ENCODE measurements around the gene PRKD3. TPM values are rescaled to one million over a fixed set of nuclear protein-coding genes. Genes with fewer than 3 reads are reported as not detected.

PRKD3 gene
- total RNA-seq, 1 experiment from 2014 or later, result 82.1 TPM

- Mint-ChIP-seq H3K36me3 (peaks cover 3% of the 10 kb centered on the region; the same call in 1 of the 2 replicates), H3K4me3 (no peak overlapping the region), H3K27ac (no peak overlapping the region), H3K9me3 (no peaks in the 10 kb centered on the region), H3K27me3 (ENCODE audit: low read depth) (no peaks in the 10 kb centered on the region), H3K4me1 (peaks cover 47% of the 10 kb centered on the region)
- no peak for ATAC-seq
- DNase-seq (ENCODE audit: low spot score), result no peak
- CTCF ChIA-PET, result interaction anchor here (0.7 to 1.7 kb wide), 2 partner anchors 37 to 42 kb away, joined by 3 to 4 read pairs; no protein-coding TSS in a partner anchor
- TF ChIP-seq ZNF317 (CRISPR knock-in tag; IDR thresholded peaks at IDR 0.05; ENCODE audit: borderline replicate concordance, low read depth) (no peak), ZNF532 (CRISPR knock-in tag; IDR thresholded peaks at IDR 0.05; ENCODE audit: borderline replicate concordance) (no peak), STAT6 (CRISPR knock-in tag; conservative IDR thresholded peaks at IDR 0.05; ENCODE audit: low read depth) (no peak), TCF7 (CRISPR knock-in tag; IDR thresholded peaks at IDR 0.05; ENCODE audit: low read depth) (no peak), ZNF512 (CRISPR knock-in tag; IDR thresholded peaks at IDR 0.05; ENCODE audit: borderline replicate concordance) (no peak), NFYB (CRISPR knock-in tag; conservative IDR thresholded peaks at IDR 0.05; ENCODE audit: low read depth) (no peak), RORB (CRISPR knock-in tag; IDR thresholded peaks at IDR 0.05) (no peak)
- POLR2A ChIA-PET, result interaction anchor here (0.6 to 0.7 kb wide), 3 partner anchors 12 to 179 kb away, joined by 3 to 4 read pairs (median 3); no protein-coding TSS in a partner anchor
Measured at GRCh38 chr2:37301408-37301807, 23.2 kb downstream of the PRKD3 start.

DNA sequence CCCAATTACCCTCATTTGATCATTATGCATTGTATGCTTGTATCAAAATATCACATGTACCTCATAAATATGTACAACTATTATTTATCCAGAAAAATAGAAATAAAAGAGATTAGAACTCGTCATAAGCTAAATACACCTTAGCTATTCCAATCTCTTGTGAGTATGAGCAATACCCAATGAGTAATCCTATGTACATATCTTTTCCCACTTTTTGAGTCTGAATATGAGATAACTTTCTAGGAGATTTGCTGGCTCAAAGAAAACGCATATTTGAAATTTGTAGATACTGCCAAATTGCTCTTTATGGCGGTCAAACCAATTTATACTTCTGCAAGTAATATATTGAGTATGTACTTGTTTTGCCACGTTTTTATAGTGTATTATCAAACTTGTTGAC is 24.1 kb downstream of the PRKD3 start:
- Mint-ChIP-seq H3K27me3 (ENCODE audit: low read depth) (no peaks in the 10 kb centered on the region), H3K9me3 (no peaks in the 10 kb centered on the region), H3K4me3 (no peak overlapping the region), H3K36me3 (peaks cover 3% of the 10 kb centered on the region; the same call in 1 of the 2 replicates), H3K4me1 (peaks cover 45% of the 10 kb centered on the region), H3K27ac (no peak overlapping the region)
- CTCF ChIA-PET, result interaction anchor here (0.7 kb wide), 1 partner anchor 37 kb away, joined by 3 read pairs; no protein-coding TSS in a partner anchor
- TF ChIP-seq, protein P1, sequence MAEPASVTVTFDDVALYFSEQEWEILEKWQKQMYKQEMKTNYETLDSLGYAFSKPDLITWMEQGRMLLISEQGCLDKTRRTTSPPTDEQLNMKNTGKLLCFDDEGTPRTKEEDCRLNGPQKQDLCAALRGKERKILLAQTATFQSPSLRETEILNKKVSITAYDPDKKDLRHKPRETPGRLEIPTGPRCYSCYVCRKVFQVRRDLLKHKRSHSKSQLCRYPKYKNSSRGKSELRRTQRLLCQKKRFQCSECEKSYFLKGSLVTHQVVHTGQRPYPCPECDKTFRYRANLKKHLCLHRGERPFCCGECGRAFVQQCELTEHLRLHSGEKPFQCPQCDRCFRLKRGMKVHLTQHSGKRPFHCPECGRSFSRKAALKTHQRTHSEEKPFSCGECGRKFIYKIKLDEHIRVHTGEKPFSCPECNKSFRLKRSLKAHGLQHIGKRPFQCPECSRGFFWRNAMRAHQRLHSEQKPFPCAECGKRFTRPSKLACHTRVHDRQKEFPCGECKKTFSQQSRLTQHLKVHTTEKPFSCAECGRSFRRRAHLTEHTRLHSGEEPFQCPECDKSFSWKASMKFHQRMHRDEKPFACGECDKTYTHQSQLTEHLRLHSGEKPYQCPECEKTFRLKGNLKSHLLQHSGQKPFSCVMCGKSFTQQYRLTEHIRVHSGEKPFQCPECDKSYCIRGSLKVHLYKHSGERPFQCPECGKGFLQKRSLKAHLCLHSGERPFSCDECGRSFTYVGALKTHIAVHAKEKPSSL (CRISPR knock-in tag; conservative IDR thresholded peaks at IDR 0.05), result no peak
- no peak for ATAC-seq
- DNase-seq (ENCODE audit: low spot score), result no peak
- POLR2A ChIA-PET, result interaction anchor here (0.7 kb wide), 1 partner anchor 11 kb away, joined by 3 read pairs; no protein-coding TSS in a partner anchor

- peaks cover 3% of the 10 kb centered on the region; the same call in 1 of the 2 replicates for H3K36me3 Mint-ChIP-seq
- no peaks in the 10 kb centered on the region for H3K9me3 Mint-ChIP-seq
- CTCF ChIA-PET, result no interaction called here
- TF ChIP-seq, protein P2, sequence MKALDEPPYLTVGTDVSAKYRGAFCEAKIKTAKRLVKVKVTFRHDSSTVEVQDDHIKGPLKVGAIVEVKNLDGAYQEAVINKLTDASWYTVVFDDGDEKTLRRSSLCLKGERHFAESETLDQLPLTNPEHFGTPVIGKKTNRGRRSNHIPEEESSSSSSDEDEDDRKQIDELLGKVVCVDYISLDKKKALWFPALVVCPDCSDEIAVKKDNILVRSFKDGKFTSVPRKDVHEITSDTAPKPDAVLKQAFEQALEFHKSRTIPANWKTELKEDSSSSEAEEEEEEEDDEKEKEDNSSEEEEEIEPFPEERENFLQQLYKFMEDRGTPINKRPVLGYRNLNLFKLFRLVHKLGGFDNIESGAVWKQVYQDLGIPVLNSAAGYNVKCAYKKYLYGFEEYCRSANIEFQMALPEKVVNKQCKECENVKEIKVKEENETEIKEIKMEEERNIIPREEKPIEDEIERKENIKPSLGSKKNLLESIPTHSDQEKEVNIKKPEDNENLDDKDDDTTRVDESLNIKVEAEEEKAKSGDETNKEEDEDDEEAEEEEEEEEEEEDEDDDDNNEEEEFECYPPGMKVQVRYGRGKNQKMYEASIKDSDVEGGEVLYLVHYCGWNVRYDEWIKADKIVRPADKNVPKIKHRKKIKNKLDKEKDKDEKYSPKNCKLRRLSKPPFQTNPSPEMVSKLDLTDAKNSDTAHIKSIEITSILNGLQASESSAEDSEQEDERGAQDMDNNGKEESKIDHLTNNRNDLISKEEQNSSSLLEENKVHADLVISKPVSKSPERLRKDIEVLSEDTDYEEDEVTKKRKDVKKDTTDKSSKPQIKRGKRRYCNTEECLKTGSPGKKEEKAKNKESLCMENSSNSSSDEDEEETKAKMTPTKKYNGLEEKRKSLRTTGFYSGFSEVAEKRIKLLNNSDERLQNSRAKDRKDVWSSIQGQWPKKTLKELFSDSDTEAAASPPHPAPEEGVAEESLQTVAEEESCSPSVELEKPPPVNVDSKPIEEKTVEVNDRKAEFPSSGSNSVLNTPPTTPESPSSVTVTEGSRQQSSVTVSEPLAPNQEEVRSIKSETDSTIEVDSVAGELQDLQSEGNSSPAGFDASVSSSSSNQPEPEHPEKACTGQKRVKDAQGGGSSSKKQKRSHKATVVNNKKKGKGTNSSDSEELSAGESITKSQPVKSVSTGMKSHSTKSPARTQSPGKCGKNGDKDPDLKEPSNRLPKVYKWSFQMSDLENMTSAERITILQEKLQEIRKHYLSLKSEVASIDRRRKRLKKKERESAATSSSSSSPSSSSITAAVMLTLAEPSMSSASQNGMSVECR (CRISPR knock-in tag; IDR thresholded peaks at IDR 0.05; ENCODE audit: borderline replicate concordance), result no peak
- TF ChIP-seq NR3C1 (CRISPR knock-in tag; conservative IDR thresholded peaks at IDR 0.05; ENCODE audit: low read depth) (no peak), CBFB (CRISPR knock-in tag; IDR thresholded peaks at IDR 0.05; ENCODE audit: low read depth) (no peak), ZNF138 (CRISPR knock-in tag; conservative IDR thresholded peaks at IDR 0.05) (no peak)
- H3K4me3 Mint-ChIP-seq, result no peak overlapping the region
- no peak for ATAC-seq
- H3K4me1 Mint-ChIP-seq, result peaks cover 42% of the 10 kb centered on the region
- no peaks in the 10 kb centered on the region for H3K27me3 Mint-ChIP-seq (ENCODE audit: low read depth)
- POLR2A ChIA-PET, result no interaction called here
- no peak overlapping the region for H3K27ac Mint-ChIP-seq
- no peak for DNase-seq (ENCODE audit: low spot score)
Measured at GRCh38 chr2:37300146-37300545, 24.5 kb downstream of the PRKD3 start.
